SKM-1 (cell line): ENCODE results near the gene SLC16A10.
"Not testable (repeated sequence)": the region's sequence is repeated elsewhere in the genome, so short reads cannot be mapped to it uniquely, and the experiment has no call there.

Source experiments
- DNase-seq: peaks from one replicate; lab custom pipeline; 2025; ENCODE audit not compliant: unreplicated experiment; lab: John Stamatoyannopoulos, UW

SLC16A10 gene

DNA sequence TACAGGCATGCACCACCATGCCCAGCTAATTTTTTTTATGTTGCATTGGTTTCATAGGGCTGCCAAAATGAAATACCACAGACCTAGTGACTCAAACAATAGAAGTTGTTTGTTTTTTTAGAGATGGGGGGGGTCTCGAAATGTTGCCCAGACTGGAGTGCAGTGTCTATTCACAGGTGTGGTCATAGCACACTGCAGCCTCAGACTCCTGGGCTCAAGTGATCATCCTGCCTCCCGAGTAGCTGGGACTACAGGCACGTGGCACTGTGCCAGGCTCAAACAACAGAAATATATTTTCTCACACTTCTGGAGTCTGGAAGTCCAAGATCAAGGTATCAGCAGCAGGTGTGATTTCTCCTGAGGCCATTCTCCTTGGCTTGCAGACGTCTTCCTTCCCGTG lies 6.6 kb upstream of the SLC16A10 start:
- no peak for DNase-seq

GRCh38 chr6:111086685-111087084 lies 618 bp upstream of the SLC16A10 start:
- no peak for DNase-seq

GRCh38 chr6:111087871-111088667 lies 766 bp downstream of the SLC16A10 start:
- DNase-seq = peak; percentile 26

DNA sequence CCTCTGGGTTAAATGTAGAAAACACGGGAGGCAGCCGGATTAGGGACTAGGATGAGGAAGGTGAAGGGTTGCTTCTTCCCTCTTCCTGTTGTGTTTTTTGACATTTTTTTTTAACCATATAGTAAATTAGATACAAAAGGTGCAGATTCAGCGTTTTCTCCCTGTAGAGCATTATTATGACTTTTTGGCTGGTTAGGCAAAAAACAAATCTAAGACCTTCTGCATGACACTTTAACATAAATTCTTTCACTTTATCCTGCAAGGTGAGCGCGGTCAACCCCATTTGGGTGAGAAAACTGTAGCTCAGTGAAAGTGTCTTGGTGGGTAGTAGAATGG lies 1.3 kb downstream of the SLC16A10 start:
- no peak for DNase-seq

GRCh38 chr6:111090766-111091165 lies 3.5 kb downstream of the SLC16A10 start:
- no peak for DNase-seq

GRCh38 chr6:111091987-111092386 lies 4.7 kb downstream of the SLC16A10 start:
- no peak for DNase-seq

GRCh38 chr6:111095488-111095887 lies 8.2 kb downstream of the SLC16A10 start:
- not testable (repeated sequence) for DNase-seq

- DNase-seq = no peak
These were observed 8.9 kb downstream of the SLC16A10 start for GRCh38 chr6:111096246-111096645.

- no peak for DNase-seq
These were observed 11.3 kb downstream of the SLC16A10 start for GRCh38 chr6:111098597-111098996.

DNA sequence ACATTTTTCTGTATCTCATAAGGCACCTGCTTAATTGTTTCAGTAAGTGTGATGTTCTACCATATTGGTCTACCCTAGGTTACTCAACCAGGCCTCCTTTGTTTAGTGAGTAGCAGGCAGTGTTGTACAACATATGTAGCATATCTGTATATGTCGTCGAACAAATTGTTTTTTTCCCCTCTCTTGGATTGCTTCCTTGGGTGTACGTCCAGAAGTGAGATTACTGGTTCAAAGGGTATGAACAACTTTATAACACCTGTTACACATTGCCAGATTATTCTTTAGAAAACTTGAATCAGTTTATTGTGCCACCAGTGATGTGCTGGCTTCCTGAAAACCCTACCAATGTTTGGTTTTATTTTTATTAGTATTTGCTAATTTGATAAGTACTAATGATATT lies 14.7 kb downstream of the SLC16A10 start:
- no peak for DNase-seq

- no peak for DNase-seq
These were observed 18.3 kb downstream of the SLC16A10 start for GRCh38 chr6:111105578-111105977.

- no peak for DNase-seq
These were observed 20.3 kb downstream of the SLC16A10 start for GRCh38 chr6:111107589-111107988.

DNA sequence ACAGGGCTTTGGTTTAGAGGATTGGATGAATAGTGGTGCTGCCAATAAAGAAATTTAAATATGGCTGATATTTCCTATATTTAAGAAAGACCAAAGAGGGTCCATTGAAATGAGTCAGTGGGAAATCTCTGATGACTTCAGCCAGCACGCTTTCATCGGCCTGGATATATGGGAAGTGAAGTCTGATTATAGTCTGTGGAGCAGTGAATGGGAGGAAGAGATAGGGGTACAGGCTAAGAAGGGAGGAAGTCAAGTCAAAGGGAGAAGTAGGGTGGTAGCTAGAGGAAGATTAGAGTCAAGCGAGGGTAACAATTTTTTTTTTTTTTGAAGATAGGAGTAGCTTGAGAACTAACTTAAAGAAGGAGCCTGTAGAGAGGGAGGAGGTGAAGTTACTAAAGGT lies 22.7 kb downstream of the SLC16A10 start:
- DNase-seq = no peak

DNA sequence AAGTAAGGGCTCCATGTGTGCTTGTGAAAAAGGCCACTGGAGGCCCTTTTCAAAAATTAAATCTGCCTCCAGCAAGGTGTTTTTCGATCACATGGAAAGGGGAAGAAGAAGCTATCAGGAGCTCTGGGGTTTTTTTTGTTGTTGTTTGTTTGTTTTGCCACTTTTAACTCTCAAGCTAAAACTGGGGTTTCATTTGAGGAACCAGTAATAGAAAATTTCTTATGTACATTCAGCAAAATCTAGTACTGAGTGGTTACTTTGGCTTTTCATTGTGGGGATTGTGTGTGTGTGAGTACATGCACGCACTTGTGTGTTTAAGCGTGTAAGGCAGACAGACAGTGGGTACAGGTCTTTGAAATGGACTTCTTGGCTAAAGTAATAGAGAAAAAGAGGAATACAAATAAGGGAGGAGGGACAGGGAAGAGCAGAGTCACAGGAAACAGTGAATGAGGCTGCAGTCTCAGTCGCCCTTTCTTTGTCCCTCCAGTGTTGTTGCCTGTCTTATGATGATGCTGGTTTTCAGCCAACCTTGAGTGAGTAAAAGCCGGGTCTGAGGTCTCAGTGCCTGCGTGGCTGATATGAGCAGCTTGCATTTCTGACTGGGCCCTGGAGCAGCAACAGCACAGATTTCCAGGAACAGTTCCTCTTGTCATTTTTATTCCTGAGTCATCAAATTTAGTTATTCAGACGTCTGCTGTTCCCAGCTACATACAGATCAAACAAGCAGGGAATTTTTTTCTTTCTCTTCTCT lies 26.2 kb downstream of the SLC16A10 start:
- DNase-seq = no peak

DNA sequence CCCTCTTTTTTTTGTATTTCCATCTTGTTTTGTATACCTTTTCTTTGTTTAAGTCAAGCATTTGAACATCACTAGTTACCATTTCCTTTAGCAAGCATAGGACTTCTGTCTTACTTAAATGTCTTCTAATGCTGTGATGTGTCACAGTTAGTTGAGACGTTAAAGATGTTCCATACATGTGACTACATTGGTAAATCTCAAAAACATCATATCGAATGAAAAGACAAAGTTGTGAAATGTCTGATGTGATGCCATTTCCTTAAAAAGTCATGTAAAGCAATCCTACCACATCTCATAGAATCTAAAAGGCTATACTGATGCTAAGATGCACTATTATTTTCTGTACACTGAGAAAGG lies 26.8 kb downstream of the SLC16A10 start:
- no peak for DNase-seq

DNA sequence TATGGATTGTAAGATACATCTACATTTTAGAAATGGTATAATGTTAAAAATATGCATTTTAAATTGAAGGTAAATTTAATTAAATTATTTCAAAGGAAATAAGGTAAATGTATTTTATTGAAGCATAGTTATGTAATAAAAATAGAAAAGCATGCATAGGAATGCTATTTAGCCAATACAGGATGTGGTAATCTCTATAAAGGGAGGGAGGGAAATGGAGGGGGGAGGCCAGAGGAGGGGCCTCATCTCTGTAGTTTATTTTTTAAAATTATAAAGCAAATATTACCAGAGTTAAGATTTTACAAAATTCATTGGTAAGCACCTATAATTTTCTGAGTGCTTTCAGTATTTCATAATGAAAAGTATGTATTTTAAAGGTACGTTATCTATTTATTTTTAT lies 27.2 kb downstream of the SLC16A10 start:
- no peak for DNase-seq

DNA sequence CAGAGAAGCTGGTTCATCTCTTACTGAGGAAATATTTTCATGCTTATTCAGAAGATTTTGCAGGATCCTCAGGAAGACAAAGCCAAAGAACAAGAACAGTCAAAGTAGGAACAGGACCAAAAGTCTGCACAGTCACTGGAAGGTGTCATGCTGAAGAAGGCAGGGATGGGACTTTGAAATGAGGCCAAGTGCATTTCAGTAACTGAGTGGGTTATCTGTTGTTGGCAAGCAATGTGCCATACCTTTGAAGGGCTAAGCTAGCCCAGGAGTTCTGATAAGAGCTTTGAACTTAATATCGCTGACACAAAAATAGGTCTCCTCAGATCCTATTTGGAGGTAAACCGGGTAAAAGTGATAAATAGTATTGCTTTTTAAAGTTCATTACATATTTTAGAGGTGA lies 31.5 kb downstream of the SLC16A10 start:
- DNase-seq = no peak

DNA sequence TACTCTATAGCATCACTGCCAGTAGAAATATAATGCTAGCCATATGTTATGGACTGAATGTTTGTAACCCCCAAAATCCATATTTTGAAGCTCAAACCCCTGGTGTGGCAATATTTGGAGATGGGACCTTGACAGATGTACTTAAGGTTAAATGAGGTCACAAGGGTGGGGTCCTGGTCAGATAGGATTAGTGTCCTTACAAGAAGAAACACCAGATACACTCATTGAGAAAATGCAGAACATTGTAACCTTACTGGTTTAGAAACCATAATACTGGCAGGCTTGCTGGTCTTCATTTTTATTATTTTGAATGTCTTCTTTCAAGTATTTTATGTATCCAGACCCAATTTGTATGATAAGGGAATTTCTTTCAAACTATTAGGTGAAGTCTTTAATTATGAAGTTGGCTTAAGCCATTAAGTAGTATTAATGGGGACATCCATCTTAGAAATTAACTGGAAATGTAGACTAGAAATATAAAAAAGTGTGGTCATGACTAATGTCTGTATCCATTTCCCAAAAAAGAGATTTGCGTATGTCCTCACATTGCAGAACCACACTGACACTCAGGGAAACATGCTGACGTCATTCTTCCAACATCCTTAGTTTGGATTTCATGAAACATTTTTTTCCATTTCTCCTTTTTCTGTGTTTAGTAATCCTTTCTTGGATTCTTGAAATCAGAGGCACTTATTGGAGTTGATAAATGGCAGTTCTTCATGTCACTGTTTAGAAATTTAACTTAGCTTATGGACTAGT lies 32.4 kb downstream of the SLC16A10 start:
- no peak for DNase-seq

- DNase-seq = no peak
These were observed 34.6 kb downstream of the SLC16A10 start for GRCh38 chr6:111121789-111122350.

DNA sequence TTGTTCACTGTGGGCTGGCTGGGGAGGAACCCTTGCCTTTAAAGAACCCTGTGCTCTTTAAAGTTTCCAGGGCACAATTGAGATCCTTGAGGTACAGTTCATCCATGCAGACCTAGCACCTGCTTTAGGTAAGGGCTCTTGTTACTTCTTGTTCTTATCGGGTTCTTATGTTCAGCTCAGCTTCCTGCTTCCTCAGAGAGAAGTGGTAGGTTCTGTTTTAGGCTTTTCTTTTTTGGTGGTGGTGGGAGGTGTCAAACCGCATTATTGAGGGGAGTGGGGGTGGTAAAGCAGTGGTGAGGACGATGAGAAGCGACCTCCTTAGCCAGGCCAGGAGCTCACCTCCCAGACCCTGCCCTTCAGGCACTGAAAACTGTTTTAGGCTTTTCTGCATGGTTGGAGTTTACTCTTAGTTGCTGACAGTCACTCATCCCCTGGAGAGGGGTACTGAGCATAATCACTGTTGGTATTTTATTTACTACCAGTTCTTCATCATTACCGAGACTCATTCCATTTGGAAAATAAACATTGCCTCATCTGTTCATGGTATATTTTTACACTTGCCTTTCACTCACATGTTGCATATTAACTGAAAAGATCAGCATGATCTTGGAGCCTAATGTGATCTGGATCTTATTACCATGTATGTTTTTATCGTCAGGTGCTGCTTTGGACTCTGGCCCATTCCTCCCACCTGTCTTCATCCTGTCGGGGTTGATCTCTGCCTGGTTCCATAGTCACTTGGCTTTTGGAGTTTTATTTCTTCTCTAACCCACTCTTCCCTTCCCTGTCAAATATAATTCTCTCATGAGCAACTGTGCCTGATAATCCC lies 35.4 kb downstream of the SLC16A10 start:
- no peak for DNase-seq

GRCh38 chr6:111124406-111124805 lies 37.1 kb downstream of the SLC16A10 start:
- no peak for DNase-seq
